ENCODE measurements around the gene F10. TPM values are rescaled to one million over a fixed set of nuclear protein-coding genes. Genes with fewer than 3 reads are reported as not detected.

The F10 gene
- total and polyA plus RNA-seq, 2 donors (not counting 3 experiments of a cell fraction or from before 2014, with no cell fraction given): 0.25 TPM; not detected in 1

GRCh38 chr13:113120300-113121182 is 2.1 kb upstream of the F10 start:
- BruUV-seq (replicated peaks): no TSS peak

More at GRCh38 chr13:113120300-113121182, 2.1 kb upstream of the F10 start:
- DNase-seq (ENCODE audit: low read depth, low spot score) (no peak), FAIRE-seq (no peak)
- H2AFZ ChIP-seq (ENCODE audit: low read depth, low read length): no peak overlapping the region
- H4K20me1 ChIP-seq (replicated peaks; ENCODE audit: control insufficient read depth, extremely low read depth, insufficient read depth, low read length): no peaks in the 10 kb centered on the region
- H3K4me2 ChIP-seq (ENCODE audit: insufficient read depth, low read length): no peak overlapping the region
- dilution Hi-C loops (cut with MboI; ENCODE audit: extremely low pct_ligation_motif_present, low sequenced_read_pairs) (no loop called here), intact Hi-C loops (cut with micrococcal nuclease) (no loop called here)
- no peaks in the 10 kb centered on the region for H3K4me1 ChIP-seq (ENCODE audit: control insufficient read depth, extremely low read depth, insufficient read depth, low read length)
- CTCF ChIA-PET: no interaction called here
- no peak overlapping the region for H3K27ac ChIP-seq (ENCODE audit: insufficient read depth, low read depth, low read length)
- H3K36me3 ChIP-seq (ENCODE audit: control insufficient read depth in 2 of 2, extremely low read depth in 1 of 2, insufficient read depth in 2 of 2, low read length in 2 of 2): no peaks in the 10 kb centered on the region
- TF ChIP-seq, protein P1, sequence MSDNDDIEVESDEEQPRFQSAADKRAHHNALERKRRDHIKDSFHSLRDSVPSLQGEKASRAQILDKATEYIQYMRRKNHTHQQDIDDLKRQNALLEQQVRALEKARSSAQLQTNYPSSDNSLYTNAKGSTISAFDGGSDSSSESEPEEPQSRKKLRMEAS (IDR thresholded peaks at IDR 0.05; ENCODE audit: insufficient read depth, insufficient read length): no peak
- no peak for TF ChIP-seq MYC (IDR thresholded peaks at IDR 0.05; ENCODE audit: low read depth, low read length)
- TF ChIP-seq POLR2A (IDR thresholded peaks at IDR 0.05; ENCODE audit: low read depth, low read length): no peak
- TF ChIP-seq JUN (IDR thresholded peaks at IDR 0.05; ENCODE audit: borderline replicate concordance, insufficient read depth, insufficient read length, low read depth): no peak
- TF ChIP-seq FOS (IDR thresholded peaks at IDR 0.05; ENCODE audit: borderline replicate concordance, insufficient read depth, low read length): no peak
- no peak for TF ChIP-seq EZH2 (IDR thresholded peaks at IDR 0.05; ENCODE audit: borderline replicate concordance, low read depth, low read length, severe bottlenecking)
- no peak for TF ChIP-seq GATA2 (IDR thresholded peaks at IDR 0.05; ENCODE audit: insufficient read depth, insufficient read length, low read depth, low read length)
- TF ChIP-seq CTCF (IDR thresholded peaks at IDR 0.05; ENCODE audit: extremely low read depth in 1 of 2, insufficient read depth in 1 of 2, low read depth in 1 of 2, low read length in 2 of 2): no peak
- TF ChIP-seq POLR2AphosphoS5 (IDR thresholded peaks at IDR 0.05; ENCODE audit: insufficient read depth, low read depth, low read length): no peak
- H3K9me3 ChIP-seq (replicated peaks; ENCODE audit: control insufficient read depth, insufficient read depth, low read length): no peaks in the 10 kb centered on the region
- H3K79me2 ChIP-seq (ENCODE audit: control insufficient read depth, insufficient read depth, low read length): no peaks in the 10 kb centered on the region
- H3K9ac ChIP-seq (replicated peaks; ENCODE audit: extremely low read depth, insufficient read depth, low read length): no peak overlapping the region
- no peaks in the 10 kb centered on the region for H3K27me3 ChIP-seq (ENCODE audit: control insufficient read depth in 2 of 2, insufficient read depth in 2 of 2, low read length in 2 of 2)
- H3K4me3 ChIP-seq (replicated peaks in 1 of 3; ENCODE audit: insufficient read depth in 1 of 3, low read depth in 1 of 3, low read length in 3 of 3): no peak overlapping the region
- H3K9me1 ChIP-seq (replicated peaks; ENCODE audit: control insufficient read depth, extremely low read depth, insufficient read depth, low read length): no peaks in the 10 kb centered on the region
- POLR2A ChIA-PET: no interaction called here

Measured in endothelial cell of umbilical vein (primary cell).